Measurements from ENCODE around the gene FXYD2. TPM values are rescaled to one million over a fixed set of nuclear protein-coding genes. Genes with fewer than 3 reads are reported as not detected.

FXYD2 gene
- total RNA-seq, 1 experiment from 2014 or later = not detected

- Histone ChIP-seq H3K4me3 (ENCODE audit: low read length) (no peak within 1 kb of the TSS), H3K9me3 (ENCODE audit: low read length) (no peaks in the 10 kb centered on the region), H3K9ac (ENCODE audit: low read length) (no peak within 1 kb of the TSS), H3K27ac (ENCODE audit: low read length) (no peak within 1 kb of the TSS), H3K9me2 (replicated peaks; ENCODE audit: low read length) (no peaks in the 10 kb centered on the region), H4K20me1 (ENCODE audit: low read length) (no peaks in the 10 kb centered on the region), H3K4me1 (ENCODE audit: insufficient read depth, low read length) (no peaks in the 10 kb centered on the region), H3K27me3 (ENCODE audit: low read length) (peaks cover 85% of the 10 kb centered on the region), H3K4me2 (ENCODE audit: low read length) (no peak within 1 kb of the TSS), H3K79me2 (ENCODE audit: low read length) (no peaks in the 10 kb centered on the region), H3F3A (ENCODE audit: low read length, unreplicated experiment) (no peaks in the 10 kb centered on the region), H3K36me3 (ENCODE audit: low read depth, low read length) (no peaks in the 10 kb centered on the region), H2AFZ (ENCODE audit: low read length) (no peak within 1 kb of the TSS)
- DNase-seq (no peak), ATAC-seq (no peak)
- BruUV-seq (replicated peaks) = no TSS peak
- POLR2A ChIA-PET (ENCODE audit: unreplicated experiment) = no interaction called here
- CTCF ChIA-PET = no interaction called here
- TF ChIP-seq EZH2phosphoT487 (IDR thresholded peaks at IDR 0.05; ENCODE audit: borderline replicate concordance, low read length) (no peak), EZH2 (IDR thresholded peaks at IDR 0.05; ENCODE audit: low read length, unreplicated experiment) (no peak), CTCF (conservative IDR thresholded peaks at IDR 0.05; ENCODE audit: low read depth, low read length) (no peak)
- intact Hi-C loops (cut with micrococcal nuclease) = no loop called here
Observed at GRCh38 chr11:117796872-117797529, 27.5 kb downstream of the FXYD2 start, which contains the start of gene DSCAML1. Gene DSCAML1 (minus strand): TSS chr11:117797216. CDS start chr11:117797079, 137 bp downstream.

- Histone ChIP-seq H3K79me2 (ENCODE audit: low read length) (no peaks in the 10 kb centered on the region), H3K9me2 (replicated peaks; ENCODE audit: low read length) (no peaks in the 10 kb centered on the region), H3K4me2 (ENCODE audit: low read length) (no peak overlapping the region), H3K4me1 (ENCODE audit: insufficient read depth, low read length) (no peaks in the 10 kb centered on the region), H3F3A (ENCODE audit: low read length, unreplicated experiment) (no peaks in the 10 kb centered on the region), H3K36me3 (ENCODE audit: low read depth, low read length) (no peaks in the 10 kb centered on the region), H3K9me3 (ENCODE audit: low read length) (no peaks in the 10 kb centered on the region), H3K27me3 (ENCODE audit: low read length) (peaks cover 83% of the 10 kb centered on the region), H4K20me1 (ENCODE audit: low read length) (no peaks in the 10 kb centered on the region), H3K9ac (ENCODE audit: low read length) (no peak overlapping the region), H3K27ac (ENCODE audit: low read length) (no peak overlapping the region), H3K4me3 (ENCODE audit: low read length) (no peak overlapping the region), H2AFZ (ENCODE audit: low read length) (no peak overlapping the region)
- TF ChIP-seq CTCF (conservative IDR thresholded peaks at IDR 0.05; ENCODE audit: low read depth, low read length) (no peak), EZH2phosphoT487 (IDR thresholded peaks at IDR 0.05; ENCODE audit: borderline replicate concordance, low read length) (no peak), EZH2 (IDR thresholded peaks at IDR 0.05; ENCODE audit: low read length, unreplicated experiment) (no peak)
- intact Hi-C loops (cut with micrococcal nuclease) = no loop called here
- no peak for ATAC-seq
- no TSS peak for BruUV-seq (replicated peaks)
- ChIA-PET POLR2A (ENCODE audit: unreplicated experiment) (no interaction called here), CTCF (no interaction called here)
- DNase-seq = no peak
Observed at GRCh38 chr11:117796456-117796871, 28.1 kb downstream of the FXYD2 start.

GRCh38 chr11:117795638-117796455, 28.7 kb downstream of the FXYD2 start:
- H3K79me2 ChIP-seq (ENCODE audit: low read length) = no peaks in the 10 kb centered on the region
- ChIA-PET CTCF (no interaction called here), POLR2A (ENCODE audit: unreplicated experiment) (no interaction called here)
- DNase-seq = no peak
- no peak overlapping the region for H2AFZ ChIP-seq (ENCODE audit: low read length)
- H3K27ac ChIP-seq (ENCODE audit: low read length) = no peak overlapping the region
- no peaks in the 10 kb centered on the region for H3K9me2 ChIP-seq (replicated peaks; ENCODE audit: low read length)
- no peak overlapping the region for H3K4me2 ChIP-seq (ENCODE audit: low read length)
- TF ChIP-seq CTCF (conservative IDR thresholded peaks at IDR 0.05; ENCODE audit: low read depth, low read length) (no peak), EZH2 (IDR thresholded peaks at IDR 0.05; ENCODE audit: low read length, unreplicated experiment) (no peak), EZH2phosphoT487 (IDR thresholded peaks at IDR 0.05; ENCODE audit: borderline replicate concordance, low read length) (no peak)
- BruUV-seq (replicated peaks) = no TSS peak
- no peaks in the 10 kb centered on the region for H3K9me3 ChIP-seq (ENCODE audit: low read length)
- no peaks in the 10 kb centered on the region for H3K4me1 ChIP-seq (ENCODE audit: insufficient read depth, low read length)
- peaks cover 86% of the 10 kb centered on the region for H3K27me3 ChIP-seq (ENCODE audit: low read length)
- no peaks in the 10 kb centered on the region for H3F3A ChIP-seq (ENCODE audit: low read length, unreplicated experiment)
- no peak overlapping the region for H3K4me3 ChIP-seq (ENCODE audit: low read length)
- no peaks in the 10 kb centered on the region for H4K20me1 ChIP-seq (ENCODE audit: low read length)
- no peak overlapping the region for H3K9ac ChIP-seq (ENCODE audit: low read length)
- intact Hi-C loops (cut with micrococcal nuclease) = no loop called here
- no peak for ATAC-seq
- no peaks in the 10 kb centered on the region for H3K36me3 ChIP-seq (ENCODE audit: low read depth, low read length)
